Eye (tissue), 1 donor: ENCODE measurements around the gene ONECUT2.

Source experiments
- DNase-seq: peaks from one replicate; pipeline ENCODE4 v3.0.0-alpha.2; 2015

ONECUT2 gene

GRCh38 chr18:57431467-57432080, 3.6 kb upstream of the ONECUT2 start:
- peak; percentile 63 for DNase-seq

- DNase-seq = peak; percentile 50
Measured at GRCh38 chr18:57432140-57432539, 3.0 kb upstream of the ONECUT2 start.

GRCh38 chr18:57432751-57433400, 2.3 kb upstream of the ONECUT2 start:
- DNase-seq = peak; percentile 61

GRCh38 chr18:57433482-57433881, 1.7 kb upstream of the ONECUT2 start:
- DNase-seq = no peak

DNA sequence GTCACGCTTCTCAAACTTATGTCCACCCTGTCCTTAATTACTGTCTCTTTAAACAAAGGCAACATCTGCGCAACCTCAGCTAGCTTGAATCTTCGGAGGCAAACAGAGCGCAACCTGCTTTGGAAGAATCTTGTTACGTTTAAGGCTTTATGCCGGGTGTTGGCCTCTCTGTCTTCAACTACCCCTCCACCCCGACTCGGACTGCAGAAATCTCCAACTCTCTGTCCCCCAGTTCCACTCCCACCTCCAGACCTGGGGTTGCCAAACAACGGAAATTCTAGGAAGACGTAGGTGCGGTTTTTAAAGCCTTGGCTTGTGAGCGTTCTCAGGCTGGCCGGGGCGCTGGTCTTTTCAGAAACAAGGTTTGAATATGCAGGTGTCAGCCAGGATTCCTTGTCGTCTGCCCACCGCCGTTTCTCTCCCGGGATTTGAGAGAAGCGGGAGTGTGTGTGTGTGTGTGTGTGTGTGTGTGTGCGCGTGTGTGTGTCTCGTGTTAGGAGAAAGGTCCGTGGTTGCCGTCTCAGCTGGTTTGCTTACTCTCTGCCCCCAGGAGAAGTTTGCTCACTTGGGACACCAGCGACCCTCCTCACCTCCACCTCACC, 1.1 kb upstream of the ONECUT2 start:
- peak; percentile 80 for DNase-seq

- no peak for DNase-seq
Measured at GRCh38 chr18:57435846-57436190, 644 bp downstream of the ONECUT2 start.

- peak; percentile 44 for DNase-seq
Measured at GRCh38 chr18:57436191-57436964, 1.2 kb downstream of the ONECUT2 start.

DNA sequence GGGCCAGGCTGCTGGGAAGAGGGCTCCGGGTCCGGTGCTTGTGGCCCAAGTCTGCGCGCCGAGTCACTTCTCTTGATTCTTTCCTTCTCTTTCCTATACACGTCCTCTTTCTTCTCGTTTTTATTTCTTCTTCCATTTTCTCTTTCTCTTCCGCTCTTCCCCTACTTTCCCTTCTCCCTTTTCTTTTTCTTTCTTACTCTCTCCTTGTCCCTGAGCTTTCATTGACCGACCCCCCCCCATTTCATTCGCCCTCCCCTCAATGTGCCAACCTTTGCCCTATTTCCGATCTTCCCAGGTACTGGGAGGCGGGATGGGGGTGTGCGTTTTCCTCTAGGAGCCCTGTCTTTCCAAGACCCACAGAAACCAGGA, 1.8 kb downstream of the ONECUT2 start:
- DNase-seq = no peak

DNA sequence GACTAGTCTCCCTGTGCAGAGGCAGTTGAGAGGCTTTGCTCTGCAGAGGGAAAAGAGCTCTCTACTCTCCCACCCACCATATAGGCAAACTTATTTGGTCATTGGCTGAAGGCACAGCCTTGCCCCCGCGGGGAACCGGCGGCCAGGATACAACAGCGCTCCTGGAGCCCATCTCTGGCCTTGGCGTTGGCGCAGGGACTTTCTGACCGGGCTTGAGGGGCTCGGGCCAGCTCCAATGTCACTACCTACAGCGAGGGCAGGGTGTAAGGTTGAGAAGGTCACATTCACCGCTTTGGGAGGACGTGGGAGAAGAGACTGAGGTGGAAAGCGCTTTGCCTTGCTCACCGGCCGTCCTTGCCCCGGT, 2.2 kb downstream of the ONECUT2 start:
- DNase-seq = no peak

GRCh38 chr18:57437766-57438671, 2.8 kb downstream of the ONECUT2 start:
- peak; percentile 93 for DNase-seq

GRCh38 chr18:57438743-57439608, 3.8 kb downstream of the ONECUT2 start:
- peak; percentile 70 for DNase-seq

GRCh38 chr18:57439609-57439968, 4.4 kb downstream of the ONECUT2 start:
- peak; percentile 69 for DNase-seq

DNA sequence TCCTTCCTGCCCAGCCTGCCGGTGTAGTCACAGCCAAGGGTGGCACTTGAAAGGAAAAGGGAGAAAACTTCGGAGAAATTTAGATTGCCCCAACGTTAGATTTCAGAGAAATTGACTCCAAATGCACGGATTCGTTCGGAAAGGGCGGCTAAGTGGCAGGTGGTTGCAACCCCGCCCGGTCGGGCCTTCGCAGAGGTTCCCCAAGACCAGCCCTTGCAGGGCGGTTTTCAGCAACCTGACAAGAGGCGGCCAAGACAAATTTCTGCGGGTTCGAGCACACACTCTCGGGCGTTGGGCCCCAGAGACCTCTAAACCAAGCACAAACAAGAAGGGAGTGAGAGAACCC, 4.8 kb downstream of the ONECUT2 start:
- DNase-seq = no peak

GRCh38 chr18:57440331-57441070, 5.3 kb downstream of the ONECUT2 start:
- peak; percentile 51 for DNase-seq

DNA sequence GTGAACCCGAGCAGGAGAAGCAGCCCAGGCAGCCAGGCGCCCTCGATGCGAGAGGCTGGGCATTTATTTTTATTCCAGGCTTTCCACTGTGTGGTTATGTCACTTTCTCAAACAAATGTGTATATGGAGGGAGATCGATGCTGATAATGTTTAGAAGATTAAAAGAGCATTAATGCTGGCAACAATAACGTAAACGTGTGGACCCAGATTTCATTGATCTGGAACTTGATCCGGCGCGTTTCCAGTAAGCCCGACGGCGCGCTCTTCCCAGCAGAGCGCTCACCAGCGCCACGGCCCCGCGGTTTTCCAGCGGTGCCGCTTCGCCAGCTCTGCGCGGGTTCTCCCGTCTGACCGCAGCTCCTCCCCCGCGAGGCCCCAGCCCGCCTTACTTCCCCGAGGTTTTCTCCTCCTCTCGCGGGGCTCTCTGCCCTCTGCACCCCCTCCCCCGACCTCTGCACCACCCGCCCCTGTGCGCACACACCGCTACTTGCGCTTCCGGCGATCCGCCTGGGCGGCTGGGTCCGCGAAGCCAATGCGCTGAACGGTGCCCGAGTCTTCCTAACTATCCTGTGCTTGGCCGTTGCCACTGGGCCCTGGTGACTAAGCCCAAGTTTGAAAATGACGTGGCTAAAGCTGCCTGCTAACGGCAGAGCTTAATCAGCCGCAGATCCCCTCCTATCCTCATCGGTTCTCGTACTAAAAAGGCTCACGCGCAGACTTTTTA, 6.1 kb downstream of the ONECUT2 start:
- peak; percentile 66 for DNase-seq

- no peak for DNase-seq
Measured at GRCh38 chr18:57443247-57443646, 8.1 kb downstream of the ONECUT2 start.

DNA sequence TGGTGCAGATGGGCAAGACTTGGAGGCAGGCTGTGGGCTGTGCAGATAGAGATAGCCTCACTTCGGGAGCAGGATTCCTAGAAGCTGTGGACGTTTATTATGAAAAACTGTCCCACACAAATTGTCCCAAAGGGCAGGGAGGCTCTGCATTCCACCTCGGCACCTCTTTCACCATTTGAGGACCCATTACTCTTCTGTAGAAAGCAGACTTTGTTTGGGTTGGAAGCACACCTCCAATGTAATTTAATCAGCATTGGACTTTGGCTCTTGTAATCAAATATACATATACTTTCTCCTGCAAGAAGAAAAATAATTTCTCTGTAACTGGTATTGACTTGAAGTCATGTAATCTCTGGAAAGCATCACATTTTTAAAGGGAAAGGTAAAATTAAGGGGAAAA, 8.5 kb downstream of the ONECUT2 start:
- DNase-seq = no peak

- peak; percentile 15 for DNase-seq
Measured at GRCh38 chr18:57444301-57444759, 9.2 kb downstream of the ONECUT2 start.

- peak; percentile 23 for DNase-seq
Measured at GRCh38 chr18:57445488-57446319, 10.5 kb downstream of the ONECUT2 start.
